Pons (tissue), 1 donor: ENCODE data around the gene ZNF681.
"Not testable (repeated sequence)": the region's sequence is repeated elsewhere in the genome, so short reads cannot be mapped to it uniquely, and the experiment has no call there.

Experiments used
- DNase-seq: peaks from one replicate; pipeline ENCODE4 v3.0.0-alpha.2; 2016; ENCODE audit warnings: low spot score

The ZNF681 gene

GRCh38 chr19:23758187-23759074, at the start of gene ZNF681:
TSS of gene ZNF681 (minus strand) at chr19:23758891. CDS start at chr19:23758749, 142 bp downstream.
- DNase-seq, result peak; percentile 94

- DNase-seq, result no peak
Observed at GRCh38 chr19:23804676-23805075, 46.0 kb upstream of the ZNF681 start.

GRCh38 chr19:23802290-23802689, 43.6 kb upstream of the ZNF681 start:
- no peak for DNase-seq

- DNase-seq, result no peak
Observed at GRCh38 chr19:23801803-23802202, 43.1 kb upstream of the ZNF681 start.

GRCh38 chr19:23800868-23801267, 42.2 kb upstream of the ZNF681 start:
- DNase-seq, result no peak

GRCh38 chr19:23800271-23800670, 41.6 kb upstream of the ZNF681 start:
- no peak for DNase-seq

GRCh38 chr19:23799321-23799720, 40.6 kb upstream of the ZNF681 start:
- no peak for DNase-seq

- DNase-seq, result no peak
Observed at GRCh38 chr19:23795462-23795861, 36.8 kb upstream of the ZNF681 start.

- no peak for DNase-seq
Observed at GRCh38 chr19:23792784-23793183, 34.1 kb upstream of the ZNF681 start.

- DNase-seq, result no peak
Observed at GRCh38 chr19:23790641-23791488, 32.2 kb upstream of the ZNF681 start.

GRCh38 chr19:23789246-23789645, 30.6 kb upstream of the ZNF681 start:
- DNase-seq, result no peak

GRCh38 chr19:23788411-23788810, 29.7 kb upstream of the ZNF681 start:
- no peak for DNase-seq

- no peak for DNase-seq
Observed at GRCh38 chr19:23787106-23787505, 28.4 kb upstream of the ZNF681 start.

GRCh38 chr19:23785982-23786381, 27.3 kb upstream of the ZNF681 start:
- DNase-seq, result no peak

GRCh38 chr19:23784274-23784673, 25.6 kb upstream of the ZNF681 start:
- DNase-seq, result no peak

GRCh38 chr19:23783636-23784035, 24.9 kb upstream of the ZNF681 start:
- no peak for DNase-seq

GRCh38 chr19:23779645-23780044, 21.0 kb upstream of the ZNF681 start:
- no peak for DNase-seq

- DNase-seq, result no peak
Observed at GRCh38 chr19:23778566-23778965, 19.9 kb upstream of the ZNF681 start.

GRCh38 chr19:23778036-23778435, 19.3 kb upstream of the ZNF681 start:
- not testable (repeated sequence) for DNase-seq

- DNase-seq, result no peak
Observed at GRCh38 chr19:23777216-23777615, 18.5 kb upstream of the ZNF681 start.

GRCh38 chr19:23776507-23777205, 18.0 kb upstream of the ZNF681 start:
- no peak for DNase-seq

GRCh38 chr19:23774524-23774971, 15.9 kb upstream of the ZNF681 start:
- no peak for DNase-seq
